ENCODE results near the gene FGD3.

DNA sequence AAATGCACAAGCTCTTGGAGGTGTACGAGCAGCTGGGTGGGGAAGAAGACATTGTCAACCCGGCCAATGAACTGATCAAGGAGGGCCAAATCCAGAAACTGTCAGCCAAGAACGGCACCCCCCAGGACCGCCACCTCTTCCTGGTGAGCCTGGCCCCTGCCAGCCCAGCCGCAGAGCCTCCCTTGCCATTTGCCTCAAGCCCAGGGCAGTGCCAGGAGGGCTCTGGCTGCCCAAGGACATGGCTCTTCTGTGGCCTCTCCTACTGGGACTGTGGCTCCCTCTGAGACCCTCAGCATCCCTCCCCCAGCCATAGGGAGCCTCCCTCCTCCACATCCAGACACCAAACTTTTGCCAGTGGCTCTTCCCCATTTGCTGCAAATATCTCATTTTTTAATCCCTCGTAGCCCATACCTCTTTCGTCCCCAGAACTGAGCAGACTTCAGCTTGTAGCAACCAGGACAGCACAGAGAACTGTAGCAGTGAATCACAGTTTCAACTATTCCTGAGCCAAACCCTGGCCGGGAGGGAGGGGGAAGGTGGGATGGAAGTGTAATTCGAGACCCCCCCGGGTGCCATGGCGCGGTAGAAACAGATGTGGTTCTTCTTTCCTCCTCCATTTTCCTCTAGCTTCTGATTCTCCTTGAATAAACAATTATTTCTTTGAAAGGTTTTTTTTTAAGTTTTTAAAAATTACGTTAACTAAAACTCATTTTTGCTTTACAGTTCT is 66.7 kb downstream of the FGD3 start:
- TF ChIP-seq CEBPB (IDR thresholded peaks at IDR 0.05) (no peak), SMC3 (IDR thresholded peaks at IDR 0.05) (no peak), MAFK (IDR thresholded peaks at IDR 0.05; ENCODE audit: partially characterized antibody) (no peak), EP300 (IDR thresholded peaks at IDR 0.05) (no peak)
- TF ChIP-seq, protein P1, sequence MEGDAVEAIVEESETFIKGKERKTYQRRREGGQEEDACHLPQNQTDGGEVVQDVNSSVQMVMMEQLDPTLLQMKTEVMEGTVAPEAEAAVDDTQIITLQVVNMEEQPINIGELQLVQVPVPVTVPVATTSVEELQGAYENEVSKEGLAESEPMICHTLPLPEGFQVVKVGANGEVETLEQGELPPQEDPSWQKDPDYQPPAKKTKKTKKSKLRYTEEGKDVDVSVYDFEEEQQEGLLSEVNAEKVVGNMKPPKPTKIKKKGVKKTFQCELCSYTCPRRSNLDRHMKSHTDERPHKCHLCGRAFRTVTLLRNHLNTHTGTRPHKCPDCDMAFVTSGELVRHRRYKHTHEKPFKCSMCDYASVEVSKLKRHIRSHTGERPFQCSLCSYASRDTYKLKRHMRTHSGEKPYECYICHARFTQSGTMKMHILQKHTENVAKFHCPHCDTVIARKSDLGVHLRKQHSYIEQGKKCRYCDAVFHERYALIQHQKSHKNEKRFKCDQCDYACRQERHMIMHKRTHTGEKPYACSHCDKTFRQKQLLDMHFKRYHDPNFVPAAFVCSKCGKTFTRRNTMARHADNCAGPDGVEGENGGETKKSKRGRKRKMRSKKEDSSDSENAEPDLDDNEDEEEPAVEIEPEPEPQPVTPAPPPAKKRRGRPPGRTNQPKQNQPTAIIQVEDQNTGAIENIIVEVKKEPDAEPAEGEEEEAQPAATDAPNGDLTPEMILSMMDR (IDR thresholded peaks at IDR 0.05) = no peak
- TF ChIP-seq, protein P2, sequence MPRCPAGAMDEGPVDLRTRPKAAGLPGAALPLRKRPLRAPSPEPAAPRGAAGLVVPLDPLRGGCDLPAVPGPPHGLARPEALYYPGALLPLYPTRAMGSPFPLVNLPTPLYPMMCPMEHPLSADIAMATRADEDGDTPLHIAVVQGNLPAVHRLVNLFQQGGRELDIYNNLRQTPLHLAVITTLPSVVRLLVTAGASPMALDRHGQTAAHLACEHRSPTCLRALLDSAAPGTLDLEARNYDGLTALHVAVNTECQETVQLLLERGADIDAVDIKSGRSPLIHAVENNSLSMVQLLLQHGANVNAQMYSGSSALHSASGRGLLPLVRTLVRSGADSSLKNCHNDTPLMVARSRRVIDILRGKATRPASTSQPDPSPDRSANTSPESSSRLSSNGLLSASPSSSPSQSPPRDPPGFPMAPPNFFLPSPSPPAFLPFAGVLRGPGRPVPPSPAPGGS (IDR thresholded peaks at IDR 0.05) = no peak
- TF ChIP-seq, protein P3, sequence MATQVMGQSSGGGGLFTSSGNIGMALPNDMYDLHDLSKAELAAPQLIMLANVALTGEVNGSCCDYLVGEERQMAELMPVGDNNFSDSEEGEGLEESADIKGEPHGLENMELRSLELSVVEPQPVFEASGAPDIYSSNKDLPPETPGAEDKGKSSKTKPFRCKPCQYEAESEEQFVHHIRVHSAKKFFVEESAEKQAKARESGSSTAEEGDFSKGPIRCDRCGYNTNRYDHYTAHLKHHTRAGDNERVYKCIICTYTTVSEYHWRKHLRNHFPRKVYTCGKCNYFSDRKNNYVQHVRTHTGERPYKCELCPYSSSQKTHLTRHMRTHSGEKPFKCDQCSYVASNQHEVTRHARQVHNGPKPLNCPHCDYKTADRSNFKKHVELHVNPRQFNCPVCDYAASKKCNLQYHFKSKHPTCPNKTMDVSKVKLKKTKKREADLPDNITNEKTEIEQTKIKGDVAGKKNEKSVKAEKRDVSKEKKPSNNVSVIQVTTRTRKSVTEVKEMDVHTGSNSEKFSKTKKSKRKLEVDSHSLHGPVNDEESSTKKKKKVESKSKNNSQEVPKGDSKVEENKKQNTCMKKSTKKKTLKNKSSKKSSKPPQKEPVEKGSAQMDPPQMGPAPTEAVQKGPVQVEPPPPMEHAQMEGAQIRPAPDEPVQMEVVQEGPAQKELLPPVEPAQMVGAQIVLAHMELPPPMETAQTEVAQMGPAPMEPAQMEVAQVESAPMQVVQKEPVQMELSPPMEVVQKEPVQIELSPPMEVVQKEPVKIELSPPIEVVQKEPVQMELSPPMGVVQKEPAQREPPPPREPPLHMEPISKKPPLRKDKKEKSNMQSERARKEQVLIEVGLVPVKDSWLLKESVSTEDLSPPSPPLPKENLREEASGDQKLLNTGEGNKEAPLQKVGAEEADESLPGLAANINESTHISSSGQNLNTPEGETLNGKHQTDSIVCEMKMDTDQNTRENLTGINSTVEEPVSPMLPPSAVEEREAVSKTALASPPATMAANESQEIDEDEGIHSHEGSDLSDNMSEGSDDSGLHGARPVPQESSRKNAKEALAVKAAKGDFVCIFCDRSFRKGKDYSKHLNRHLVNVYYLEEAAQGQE (IDR thresholded peaks at IDR 0.05) = no peak
- TF ChIP-seq, protein P4, sequence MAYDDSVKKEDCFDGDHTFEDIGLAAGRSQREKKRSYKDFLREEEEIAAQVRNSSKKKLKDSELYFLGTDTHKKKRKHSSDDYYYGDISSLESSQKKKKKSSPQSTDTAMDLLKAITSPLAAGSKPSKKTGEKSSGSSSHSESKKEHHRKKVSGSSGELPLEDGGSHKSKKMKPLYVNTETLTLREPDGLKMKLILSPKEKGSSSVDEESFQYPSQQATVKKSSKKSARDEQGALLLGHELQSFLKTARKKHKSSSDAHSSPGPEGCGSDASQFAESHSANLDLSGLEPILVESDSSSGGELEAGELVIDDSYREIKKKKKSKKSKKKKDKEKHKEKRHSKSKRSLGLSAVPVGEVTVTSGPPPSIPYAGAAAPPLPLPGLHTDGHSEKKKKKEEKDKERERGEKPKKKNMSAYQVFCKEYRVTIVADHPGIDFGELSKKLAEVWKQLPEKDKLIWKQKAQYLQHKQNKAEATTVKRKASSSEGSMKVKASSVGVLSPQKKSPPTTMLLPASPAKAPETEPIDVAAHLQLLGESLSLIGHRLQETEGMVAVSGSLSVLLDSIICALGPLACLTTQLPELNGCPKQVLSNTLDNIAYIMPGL (CRISPR knock-in tag; IDR thresholded peaks at IDR 0.05; ENCODE audit: borderline replicate concordance) = no peak

Measured in A549 (cell line).